ENCODE data around the gene CCDC91.
"Not testable (repeated sequence)": the region's sequence is repeated elsewhere in the genome, so short reads cannot be mapped to it uniquely, and the experiment has no call there.

CCDC91 gene

GRCh38 chr12:28379779-28380178 is 189.5 kb downstream of the CCDC91 start:
- DNase-seq: not testable (repeated sequence)

- no peak for DNase-seq
These were observed 193.1 kb downstream of the CCDC91 start for GRCh38 chr12:28383368-28383767.

- DNase-seq: no peak
These were observed 198.6 kb downstream of the CCDC91 start for GRCh38 chr12:28388879-28389278.

- DNase-seq: no peak
These were observed 199.9 kb downstream of the CCDC91 start for GRCh38 chr12:28390206-28390605.

GRCh38 chr12:28390761-28391385 is 200.6 kb downstream of the CCDC91 start:
- no peak for DNase-seq

- no peak for DNase-seq
These were observed 219.6 kb downstream of the CCDC91 start for GRCh38 chr12:28409892-28410291.

GRCh38 chr12:28413460-28414109 is 223.3 kb downstream of the CCDC91 start:
- DNase-seq: no peak

GRCh38 chr12:28415755-28416154 is 225.5 kb downstream of the CCDC91 start:
- DNase-seq: no peak

- DNase-seq: no peak
These were observed 231.1 kb downstream of the CCDC91 start for GRCh38 chr12:28421374-28421773.

GRCh38 chr12:28424965-28425364 is 234.7 kb downstream of the CCDC91 start:
- no peak for DNase-seq

- no peak for DNase-seq
These were observed 235.3 kb downstream of the CCDC91 start for GRCh38 chr12:28425526-28425925.

- no peak for DNase-seq
These were observed 236.8 kb downstream of the CCDC91 start for GRCh38 chr12:28427046-28427445.

- DNase-seq: no peak
These were observed 249.9 kb downstream of the CCDC91 start for GRCh38 chr12:28440081-28440608.

GRCh38 chr12:28442101-28442500 is 251.8 kb downstream of the CCDC91 start:
- DNase-seq: no peak

- no peak for DNase-seq
These were observed 253.1 kb downstream of the CCDC91 start for GRCh38 chr12:28443337-28443736.

- DNase-seq: no peak
These were observed 255.8 kb downstream of the CCDC91 start for GRCh38 chr12:28446031-28446430.

GRCh38 chr12:28453686-28454085 is 263.4 kb downstream of the CCDC91 start:
- DNase-seq: no peak

- DNase-seq: no peak
These were observed 266.9 kb downstream of the CCDC91 start for GRCh38 chr12:28456934-28457710.

GRCh38 chr12:28457785-28458184 is 267.5 kb downstream of the CCDC91 start:
- no peak for DNase-seq

- DNase-seq: no peak
These were observed 269.2 kb downstream of the CCDC91 start for GRCh38 chr12:28459481-28459880.

- DNase-seq: no peak
These were observed 270.3 kb downstream of the CCDC91 start for GRCh38 chr12:28460420-28461130.

GRCh38 chr12:28463396-28463795 is 273.1 kb downstream of the CCDC91 start:
- DNase-seq: no peak

- DNase-seq: not testable (repeated sequence)
These were observed 281.5 kb downstream of the CCDC91 start for GRCh38 chr12:28471762-28472161.
